Measurements from ENCODE around the gene RSPO4. TPM values are rescaled to one million over a fixed set of nuclear protein-coding genes. Genes with fewer than 3 reads are reported as not detected.

RSPO4 gene
- total RNA-seq, 4 donors from 2014 or later: not detected

DNA sequence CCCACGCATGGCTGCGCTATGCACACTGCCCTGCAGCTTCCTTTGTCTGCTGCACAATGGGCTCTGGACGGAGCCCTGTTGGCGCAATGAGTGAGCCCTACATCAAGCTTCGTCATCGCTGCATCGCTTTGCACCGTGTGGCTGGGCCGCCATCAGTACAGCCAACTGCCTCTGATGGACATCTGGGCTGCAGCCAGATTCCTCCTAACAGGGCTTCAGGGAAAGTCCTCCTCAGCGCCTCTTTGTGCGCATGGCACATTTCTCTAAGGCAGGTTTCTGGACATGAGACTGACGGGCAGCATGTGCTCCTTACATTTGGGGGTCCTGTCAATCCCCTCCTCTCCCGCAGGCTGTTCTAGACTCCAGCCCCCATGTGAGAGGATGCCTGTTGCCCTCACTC, 56.3 kb downstream of the RSPO4 start:
- Histone ChIP-seq H3K36me3 (no peaks in the 10 kb centered on the region), H3K4me3 (no peak overlapping the region), H3K27ac (no peak overlapping the region), H3K27me3 (no peaks in the 10 kb centered on the region), H3K4me1 (no peaks in the 10 kb centered on the region), H3K9me3 (no peaks in the 10 kb centered on the region)
- TF ChIP-seq CTCF (IDR thresholded peaks at IDR 0.05): no peak
- no peak for TF ChIP-seq POLR2A (IDR thresholded peaks at IDR 0.05)
- DNase-seq: peak in 1 of 3 donors; percentile 18

DNA sequence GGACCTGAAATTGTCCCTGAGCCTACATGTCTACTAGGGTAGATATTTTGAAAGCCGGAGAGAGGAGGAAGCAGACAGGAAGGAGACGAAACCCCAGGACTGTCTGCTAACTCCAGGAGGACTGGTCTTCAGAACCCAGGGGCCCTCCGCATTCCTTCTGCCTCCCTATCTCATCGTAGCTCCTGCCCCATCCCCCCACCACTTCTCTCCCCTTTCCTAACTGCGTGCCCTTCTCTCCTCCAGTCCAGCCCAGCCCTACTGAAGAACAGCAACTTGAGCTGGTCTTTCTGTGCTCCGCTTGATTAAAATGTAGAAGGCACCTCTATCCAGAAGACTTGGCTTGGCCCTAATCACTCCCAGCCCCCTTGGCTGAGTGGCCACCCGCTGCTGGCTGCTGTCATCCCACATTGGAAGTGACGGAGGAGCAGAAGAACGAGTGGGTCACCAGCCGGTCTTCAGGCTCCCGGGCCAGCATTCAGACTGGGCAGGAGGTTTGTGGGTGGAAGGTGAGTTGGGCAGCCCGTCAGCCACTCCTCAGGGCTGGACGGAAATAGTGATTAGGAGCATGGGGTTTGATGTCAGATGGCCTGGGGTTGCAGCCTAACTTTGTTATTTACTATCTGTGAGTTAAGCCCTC, 57.2 kb downstream of the RSPO4 start:
- no peaks in the 10 kb centered on the region for H3K36me3 ChIP-seq

GRCh38 chr20:944148-944547, 58.0 kb downstream of the RSPO4 start:
- Histone ChIP-seq H3K27ac (no peak overlapping the region), H3K4me3 (no peak overlapping the region), H3K36me3 (no peaks in the 10 kb centered on the region), H3K9me3 (no peaks in the 10 kb centered on the region), H3K27me3 (no peaks in the 10 kb centered on the region), H3K4me1 (no peaks in the 10 kb centered on the region)
- DNase-seq: peak in 1 of 3 donors; percentile 5
- TF ChIP-seq POLR2A (IDR thresholded peaks at IDR 0.05) (no peak), CTCF (IDR thresholded peaks at IDR 0.05) (no peak)

More for the DNA sequence above, 57.2 kb downstream of the RSPO4 start:
- Histone ChIP-seq H3K9me3 (no peaks in the 10 kb centered on the region), H3K4me1 (no peaks in the 10 kb centered on the region), H3K4me3 (no peak overlapping the region), H3K27me3 (no peaks in the 10 kb centered on the region), H3K27ac (no peak overlapping the region)
- TF ChIP-seq POLR2A (IDR thresholded peaks at IDR 0.05): no peak
- TF ChIP-seq CTCF (IDR thresholded peaks at IDR 0.05): no peak
- peak in 1 of 3 donors; percentile 14 for DNase-seq

- no peak for TF ChIP-seq POLR2A (IDR thresholded peaks at IDR 0.05)
- no peak for TF ChIP-seq CTCF (IDR thresholded peaks at IDR 0.05)
- H3K36me3 ChIP-seq: no peaks in the 10 kb centered on the region
- H3K4me1 ChIP-seq: no peaks in the 10 kb centered on the region
- H3K27ac ChIP-seq: no peak overlapping the region
- peak in 1 of 3 donors; percentile 6 for DNase-seq
- H3K4me3 ChIP-seq: no peak overlapping the region
- H3K27me3 ChIP-seq: no peaks in the 10 kb centered on the region
- no peaks in the 10 kb centered on the region for H3K9me3 ChIP-seq
Measured at GRCh38 chr20:942611-943010, 59.5 kb downstream of the RSPO4 start.

- Histone ChIP-seq H3K36me3 (no peaks in the 10 kb centered on the region), H3K9me3 (no peaks in the 10 kb centered on the region), H3K4me1 (no peaks in the 10 kb centered on the region), H3K27ac (no peak overlapping the region), H3K4me3 (no peak overlapping the region), H3K27me3 (no peaks in the 10 kb centered on the region)
- peak in 1 of 3 donors; percentile 41 for DNase-seq
- TF ChIP-seq POLR2A (IDR thresholded peaks at IDR 0.05): no peak
- no peak for TF ChIP-seq CTCF (IDR thresholded peaks at IDR 0.05)
Measured at GRCh38 chr20:940926-941325, 61.2 kb downstream of the RSPO4 start.

Measured in Peyer's patch (tissue), 4 donors.